K562 (cell line): ENCODE measurements around the gene DHDH. TPM values are rescaled to one million over a fixed set of nuclear protein-coding genes. Genes with fewer than 3 reads are reported as not detected.
A peak's percentile ranks its signal among the peaks of the same experiment; 100 is the strongest.

Experiments
- BCOR ChIP-seq: fragments of 450-650 bp; IDR thresholded peaks from 2 replicates; pipeline ENCODE4 v1.6.1; 2016
- FOS ChIP-seq: IDR thresholded peaks from 3 replicates; pipeline ENCODE4 v1.6.1; 2011; ENCODE audit not compliant: insufficient read length; ENCODE audit errors: extremely low read depth
- GABPB2 ChIP-seq: fragments of 250-450 bp; sonication (Bioruptor Pico); conservative IDR thresholded peaks from 2 replicates; pipeline ENCODE4 v1.5.1; 2021; ENCODE audit warnings: mild to moderate bottlenecking
- HDAC8 ChIP-seq: fragments of 450-650 bp; IDR thresholded peaks from 2 replicates; pipeline ENCODE4 v1.6.1; 2016; ENCODE audit warnings: mild to moderate bottlenecking, missing genetic modification characterization, moderate library complexity, missing compliant biosample characterization
- MTF1 ChIP-seq: fragments of 250-450 bp; sonication (Bioruptor Pico); IDR thresholded peaks from 2 replicates; pipeline ENCODE4 v1.9.0; 2021; ENCODE audit warnings: moderate library complexity, mild to moderate bottlenecking, inconsistent platforms, borderline replicate concordance
- NR4A1 ChIP-seq, 2 experiments: fragments of 250-450 bp in 1 of 2; fragments of 450-650 bp in 1 of 2; sonication (Bioruptor Pico) in 1 of 2; IDR thresholded peaks; 2 replicates each; pipeline versions ENCODE4 v1.4.0 to v1.6.1; 2016 to 2020; ENCODE audit warnings: mild to moderate bottlenecking in 2 of 2, missing compliant biosample characterization in 1 of 2, missing genetic modification characterization in 1 of 2, moderate library complexity in 1 of 2
- RB1 ChIP-seq: fragments of 450-650 bp; IDR thresholded peaks from 2 replicates; pipeline ENCODE4 v1.6.1; 2017; ENCODE audit warnings: low read depth, mild to moderate bottlenecking
- RBBP5 ChIP-seq: fragments of 200-600 bp; sonication (generic); IDR thresholded peaks from 2 replicates; pipeline ENCODE4 v1.6.1; 2012; ENCODE audit warnings: borderline replicate concordance, mild to moderate bottlenecking, low read length, control low read depth, inconsistent platforms; ENCODE audit not compliant: insufficient read depth, poor library complexity, severe bottlenecking
- RBM14 ChIP-seq: fragments of 200-400 bp; formaldehyde crosslinking; IDR thresholded peaks from 2 replicates; pipeline ENCODE4 v1.6.1; 2018; ENCODE audit warnings: low read depth, mild to moderate bottlenecking, low read length, moderate library complexity, borderline replicate concordance; ENCODE audit not compliant: insufficient read depth
- RBM22 ChIP-seq: fragments of 200-400 bp; formaldehyde crosslinking; IDR thresholded peaks from 2 replicates; pipeline ENCODE4 v1.6.1; 2018; ENCODE audit warnings: low read length, low read depth; ENCODE audit not compliant: poor library complexity, severe bottlenecking
- RFX7 ChIP-seq: fragments of 250-450 bp; sonication (Bioruptor Pico); IDR thresholded peaks from 2 replicates; pipeline ENCODE4 v1.5.1; 2021; ENCODE audit warnings: mild to moderate bottlenecking
- SMAD1 ChIP-seq: fragments of 150-350 bp; IDR thresholded peaks from 2 replicates; pipeline ENCODE4 v1.6.1; 2014; ENCODE audit warnings: low read length, low read depth; ENCODE audit not compliant: partially characterized antibody
- SMC3 ChIP-seq: conservative IDR thresholded peaks from 2 replicates; pipeline ENCODE4 v1.6.1; 2011; ENCODE audit warnings: low read depth, low read length, improper control_type of control experiment; ENCODE audit not compliant: insufficient read depth
- THRAP3 ChIP-seq: fragments of 450-650 bp; IDR thresholded peaks from 2 replicates; pipeline ENCODE4 v1.6.1; 2016; ENCODE audit warnings: mild to moderate bottlenecking, inconsistent platforms, borderline replicate concordance
- ZSCAN32 ChIP-seq: fragments of 450-650 bp; formaldehyde crosslinking; IDR thresholded peaks from 2 replicates; pipeline ENCODE4 v1.4.0; 2020; ENCODE audit warnings: mild to moderate bottlenecking, moderate library complexity
- polyA plus RNA-seq, 8 experiments: library from polyadenylated mRNA; depleted of rRNA in 4 of 8; stranded (reverse) in 5 of 8; unstranded in 3 of 8; fragments of >200 nt; fragmentation: Nextera tagmentation in 2 of 8; fragmentation: Illumina TruSeq in 1 of 8; extraction: Ambion mirVana in 2 of 8; extraction: Trizol in 1 of 8; gene quantifications; 2 replicates each; pipeline versions ENCODE4 v1.2.1 to v1.2.3, GENCODE V29; 2011 to 2014; ENCODE audit warnings: inconsistent platforms in 1 of 8, missing spikeins in 1 of 8
- total RNA-seq, 7 experiments: library from RNA; depleted of rRNA in 6 of 7; stranded (reverse); fragments of >200 nt in 6 of 7; fragmentation: Illumina TruSeq in 2 of 7; extraction: Trizol in 2 of 7; gene quantifications; 2 replicates each; pipeline versions ENCODE4 v1.2.1 to v1.2.3, GENCODE V29; 2011 to 2021; ENCODE audit warnings: low replicate concordance in 1 of 7
- TF ChIP-seq, protein P1 (sequence below): fragments of 250-450 bp; sonication (Bioruptor Pico); IDR thresholded peaks from 2 replicates; pipeline ENCODE4 v1.4.0; 2020
- TF ChIP-seq, protein P2 (sequence below): fragments of 450-650 bp; IDR thresholded peaks from 2 replicates; pipeline ENCODE4 v1.6.1; 2016; ENCODE audit warnings: missing biosample characterization, missing genetic modification characterization
- TF ChIP-seq, protein P3 (sequence below): fragments of 250-450 bp; sonication (Bioruptor Pico); IDR thresholded peaks from 2 replicates; pipeline ENCODE4 v1.5.0; 2020; ENCODE audit warnings: mild to moderate bottlenecking, borderline replicate concordance

Gene DHDH
- total and polyA plus RNA-seq, 9 of the 15 experiments (the other 6 are each of a cell fraction or from before 2014, with no cell fraction given): 0.37 to 1.9 (median 0.87) TPM

- TF ChIP-seq, protein P1, sequence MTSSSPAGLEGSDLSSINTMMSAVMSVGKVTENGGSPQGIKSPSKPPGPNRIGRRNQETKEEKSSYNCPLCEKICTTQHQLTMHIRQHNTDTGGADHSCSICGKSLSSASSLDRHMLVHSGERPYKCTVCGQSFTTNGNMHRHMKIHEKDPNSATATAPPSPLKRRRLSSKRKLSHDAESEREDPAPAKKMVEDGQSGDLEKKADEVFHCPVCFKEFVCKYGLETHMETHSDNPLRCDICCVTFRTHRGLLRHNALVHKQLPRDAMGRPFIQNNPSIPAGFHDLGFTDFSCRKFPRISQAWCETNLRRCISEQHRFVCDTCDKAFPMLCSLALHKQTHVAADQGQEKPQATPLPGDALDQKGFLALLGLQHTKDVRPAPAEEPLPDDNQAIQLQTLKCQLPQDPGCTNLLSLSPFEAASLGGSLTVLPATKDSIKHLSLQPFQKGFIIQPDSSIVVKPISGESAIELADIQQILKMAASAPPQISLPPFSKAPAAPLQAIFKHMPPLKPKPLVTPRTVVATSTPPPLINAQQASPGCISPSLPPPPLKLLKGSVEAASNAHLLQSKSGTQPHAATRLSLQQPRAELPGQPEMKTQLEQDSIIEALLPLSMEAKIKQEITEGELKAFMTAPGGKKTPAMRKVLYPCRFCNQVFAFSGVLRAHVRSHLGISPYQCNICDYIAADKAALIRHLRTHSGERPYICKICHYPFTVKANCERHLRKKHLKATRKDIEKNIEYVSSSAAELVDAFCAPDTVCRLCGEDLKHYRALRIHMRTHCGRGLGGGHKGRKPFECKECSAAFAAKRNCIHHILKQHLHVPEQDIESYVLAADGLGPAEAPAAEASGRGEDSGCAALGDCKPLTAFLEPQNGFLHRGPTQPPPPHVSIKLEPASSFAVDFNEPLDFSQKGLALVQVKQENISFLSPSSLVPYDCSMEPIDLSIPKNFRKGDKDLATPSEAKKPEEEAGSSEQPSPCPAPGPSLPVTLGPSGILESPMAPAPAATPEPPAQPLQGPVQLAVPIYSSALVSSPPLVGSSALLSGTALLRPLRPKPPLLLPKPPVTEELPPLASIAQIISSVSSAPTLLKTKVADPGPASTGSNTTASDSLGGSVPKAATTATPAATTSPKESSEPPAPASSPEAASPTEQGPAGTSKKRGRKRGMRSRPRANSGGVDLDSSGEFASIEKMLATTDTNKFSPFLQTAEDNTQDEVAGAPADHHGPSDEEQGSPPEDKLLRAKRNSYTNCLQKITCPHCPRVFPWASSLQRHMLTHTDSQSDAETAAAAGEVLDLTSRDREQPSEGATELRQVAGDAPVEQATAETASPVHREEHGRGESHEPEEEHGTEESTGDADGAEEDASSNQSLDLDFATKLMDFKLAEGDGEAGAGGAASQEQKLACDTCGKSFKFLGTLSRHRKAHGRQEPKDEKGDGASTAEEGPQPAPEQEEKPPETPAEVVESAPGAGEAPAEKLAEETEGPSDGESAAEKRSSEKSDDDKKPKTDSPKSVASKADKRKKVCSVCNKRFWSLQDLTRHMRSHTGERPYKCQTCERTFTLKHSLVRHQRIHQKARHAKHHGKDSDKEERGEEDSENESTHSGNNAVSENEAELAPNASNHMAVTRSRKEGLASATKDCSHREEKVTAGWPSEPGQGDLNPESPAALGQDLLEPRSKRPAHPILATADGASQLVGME (CRISPR knock-in tag): no peak
- TF ChIP-seq RFX7 (CRISPR knock-in tag) (no peak), SMAD1 (no peak), MTF1 (no peak), HDAC8 (tag) (no peak), FOS (peak; percentile 89), THRAP3 (no peak), RBBP5 (peak; percentile 53), RB1 (peak; percentile 96), RBM22 (no peak), BCOR (no peak), ZSCAN32 (CRISPR knock-in tag) (no peak), RBM14 (no peak), GABPB2 (CRISPR knock-in tag) (no peak), SMC3 (peak; percentile 47; the same call in 1 of the 2 replicates), NR4A1 (CRISPR knock-in tag; IDR thresholded peaks at IDR 0.05) (no peak), NR4A1 (tag; IDR thresholded peaks at IDR 0.05) (no peak)
- TF ChIP-seq, protein P2, sequence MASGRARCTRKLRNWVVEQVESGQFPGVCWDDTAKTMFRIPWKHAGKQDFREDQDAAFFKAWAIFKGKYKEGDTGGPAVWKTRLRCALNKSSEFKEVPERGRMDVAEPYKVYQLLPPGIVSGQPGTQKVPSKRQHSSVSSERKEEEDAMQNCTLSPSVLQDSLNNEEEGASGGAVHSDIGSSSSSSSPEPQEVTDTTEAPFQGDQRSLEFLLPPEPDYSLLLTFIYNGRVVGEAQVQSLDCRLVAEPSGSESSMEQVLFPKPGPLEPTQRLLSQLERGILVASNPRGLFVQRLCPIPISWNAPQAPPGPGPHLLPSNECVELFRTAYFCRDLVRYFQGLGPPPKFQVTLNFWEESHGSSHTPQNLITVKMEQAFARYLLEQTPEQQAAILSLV (tag): no peak
- TF ChIP-seq, protein P3, sequence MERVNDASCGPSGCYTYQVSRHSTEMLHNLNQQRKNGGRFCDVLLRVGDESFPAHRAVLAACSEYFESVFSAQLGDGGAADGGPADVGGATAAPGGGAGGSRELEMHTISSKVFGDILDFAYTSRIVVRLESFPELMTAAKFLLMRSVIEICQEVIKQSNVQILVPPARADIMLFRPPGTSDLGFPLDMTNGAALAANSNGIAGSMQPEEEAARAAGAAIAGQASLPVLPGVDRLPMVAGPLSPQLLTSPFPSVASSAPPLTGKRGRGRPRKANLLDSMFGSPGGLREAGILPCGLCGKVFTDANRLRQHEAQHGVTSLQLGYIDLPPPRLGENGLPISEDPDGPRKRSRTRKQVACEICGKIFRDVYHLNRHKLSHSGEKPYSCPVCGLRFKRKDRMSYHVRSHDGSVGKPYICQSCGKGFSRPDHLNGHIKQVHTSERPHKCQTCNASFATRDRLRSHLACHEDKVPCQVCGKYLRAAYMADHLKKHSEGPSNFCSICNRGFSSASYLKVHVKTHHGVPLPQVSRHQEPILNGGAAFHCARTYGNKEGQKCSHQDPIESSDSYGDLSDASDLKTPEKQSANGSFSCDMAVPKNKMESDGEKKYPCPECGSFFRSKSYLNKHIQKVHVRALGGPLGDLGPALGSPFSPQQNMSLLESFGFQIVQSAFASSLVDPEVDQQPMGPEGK (CRISPR knock-in tag): no peak
Measured at GRCh38 chr19:48993175-48994034, 59.9 kb downstream of the DHDH start, which contains the start of the genes GYS1 and RUVBL2 (continued).
